A673 (cell line): ENCODE results near the gene OR6P1. TPM values are rescaled to one million over a fixed set of nuclear protein-coding genes. Genes with fewer than 3 reads are reported as not detected.

Source experiments
- BruUV-seq: library from RNA; stranded (reverse); fragments of 400-500 nt; replicated peaks from 2 replicates; lab custom pipeline; 2021; lab: Mats Ljungman, UMichigan
- CTCF ChIA-PET: fragments of 300-600 bp; sonication (Branson Sonifier 250); formaldehyde crosslinking; loops from one replicate; lab custom pipeline; 2022; ENCODE audit warnings: antibody characterized with exemption; lab: Charles Lee
- POLR2A ChIA-PET: fragments of 300-600 bp; sonication (Branson Sonifier 250); formaldehyde crosslinking; loops from one replicate; lab custom pipeline; 2022; ENCODE audit warnings: antibody characterized with exemption; ENCODE audit not compliant: low non-redundant PET; lab: Charles Lee
- DNase-seq: peaks from one replicate; pipeline ENCODE4 v3.0.0-alpha.2; 2015; ENCODE audit warnings: low spot score
- H3K27ac ChIP-seq: fragments of 200-600 bp; sonication (generic); 2 replicates; pipeline ENCODE4 v1.5.1; 2016; ENCODE audit warnings: mixed run types, low read depth, mild to moderate bottlenecking, mixed read lengths, antibody characterized with exemption, low read length; ENCODE audit not compliant: poor library complexity, severe bottlenecking
- H3K27me3 ChIP-seq: fragments of 200-600 bp; sonication (generic); replicated peaks from 2 replicates; pipeline ENCODE4 v1.6.1; 2017; ENCODE audit warnings: mixed run types, low read depth, mild to moderate bottlenecking, mixed read lengths, antibody characterized with exemption, low read length; ENCODE audit not compliant: insufficient read depth, poor library complexity
- H3K36me3 ChIP-seq: fragments of 200-600 bp; sonication (generic); 2 replicates; pipeline ENCODE4 v1.6.1; 2016; ENCODE audit warnings: mixed run types, mild to moderate bottlenecking, mixed read lengths, antibody characterized with exemption, low read length; ENCODE audit not compliant: insufficient read depth, poor library complexity, severe bottlenecking
- H3K4me1 ChIP-seq: fragments of 200-600 bp; sonication (generic); 2 replicates; pipeline ENCODE4 v1.6.1; 2017; ENCODE audit warnings: mixed run types, mild to moderate bottlenecking, mixed read lengths, antibody characterized with exemption, low read length; ENCODE audit not compliant: insufficient read depth, poor library complexity, severe bottlenecking
- H3K4me3 ChIP-seq: fragments of 200-600 bp; sonication (generic); 2 replicates; pipeline ENCODE4 v1.5.1; 2016; ENCODE audit warnings: low read depth, mixed run types, mild to moderate bottlenecking, mixed read lengths, low read length; ENCODE audit not compliant: poor library complexity, severe bottlenecking
- H3K9me3 ChIP-seq: fragments of 200-600 bp; sonication (generic); 2 replicates; pipeline ENCODE4 v1.6.1; 2016; ENCODE audit warnings: mixed run types, low read depth, mild to moderate bottlenecking, mixed read lengths, antibody characterized with exemption, low read length; ENCODE audit not compliant: poor library complexity, severe bottlenecking
- CTCF ChIP-seq: fragments of 300-800, 200-600 bp; sonication (generic); conservative IDR thresholded peaks from 2 replicates; pipeline ENCODE4 v1.5.1; 2017; ENCODE audit warnings: low read depth, mild to moderate bottlenecking, antibody characterized with exemption, low read length, moderate library complexity, mixed read lengths
- EZH2 ChIP-seq: fragments of 200-600 bp; sonication (generic); IDR thresholded peaks from 2 replicates; pipeline ENCODE4 v1.6.1; 2017; ENCODE audit warnings: borderline replicate concordance, low read depth, mild to moderate bottlenecking, mixed read lengths, antibody characterized with exemption, low read length; ENCODE audit not compliant: poor library complexity, severe bottlenecking
- intact Hi-C: fragments of 100-400 bp; cut with micrococcal nuclease; formaldehyde crosslinking; loops from one replicate; pipeline ENCODE4 v1.10.0; 2022; ENCODE audit not compliant: unreplicated experiment
- total RNA-seq: library from RNA; stranded (reverse); gene quantifications from 2 replicates; pipeline ENCODE4 v1.2.3, GENCODE V29; 2021

The OR6P1 gene
- total RNA-seq, 1 experiment from 2014 or later, result not detected

GRCh38 chr1:158520021-158520420 is 50.4 kb downstream of the OR6P1 start:
- BruUV-seq, result no TSS peak
- no peaks in the 10 kb centered on the region for H3K4me1 ChIP-seq
- no peak overlapping the region for H3K4me3 ChIP-seq
- H3K9me3 ChIP-seq, result no peaks in the 10 kb centered on the region
- no peaks in the 10 kb centered on the region for H3K36me3 ChIP-seq
- intact Hi-C loops, result no loop called here
- no peak overlapping the region for H3K27ac ChIP-seq
- peaks cover 40% of the 10 kb centered on the region for H3K27me3 ChIP-seq
- CTCF ChIA-PET, result no interaction called here
- DNase-seq, result no peak
- TF ChIP-seq EZH2 (no peak), CTCF (no peak)
- POLR2A ChIA-PET, result no interaction called here

GRCh38 chr1:158516966-158517365 is 53.4 kb downstream of the OR6P1 start:
- no peaks in the 10 kb centered on the region for H3K36me3 ChIP-seq
- BruUV-seq, result no TSS peak
- no peak overlapping the region for H3K27ac ChIP-seq
- H3K9me3 ChIP-seq, result no peaks in the 10 kb centered on the region
- H3K27me3 ChIP-seq, result peaks cover 27% of the 10 kb centered on the region
- intact Hi-C loops, result no loop called here
- POLR2A ChIA-PET, result no interaction called here
- DNase-seq, result no peak
- CTCF ChIA-PET, result no interaction called here
- H3K4me1 ChIP-seq, result no peaks in the 10 kb centered on the region
- no peak overlapping the region for H3K4me3 ChIP-seq
- no peak for TF ChIP-seq EZH2

Other genes with a start within 250 kb of the OR6P1 start
- not detected in 2 replicates for gene CD1B, start 239.0 kb downstream of the OR6P1 start, total RNA-seq
- gene CD1E, start 216.7 kb downstream of the OR6P1 start, total RNA-seq, result not detected in 2 replicates
- not detected in 2 replicates for gene OR10T2, start 171.1 kb downstream of the OR6P1 start, total RNA-seq
- not detected in 2 replicates for gene OR10K2, start 144.3 kb downstream of the OR6P1 start, total RNA-seq
- gene OR10K1, start 108.7 kb downstream of the OR6P1 start, total RNA-seq, result not detected in 2 replicates
- gene OR10R2, start 98.4 kb downstream of the OR6P1 start, total RNA-seq, result not detected in 2 replicates
- gene OR6Y1, start 16.2 kb downstream of the OR6P1 start, total RNA-seq, result not detected in 2 replicates
- gene OR10X1, start 9.3 kb upstream of the OR6P1 start, total RNA-seq, result not detected in 2 replicates
- gene OR10Z1, start 34.7 kb upstream of the OR6P1 start, total RNA-seq, result not detected in 2 replicates
- not detected in 2 replicates for gene SPTA1, start 116.1 kb upstream of the OR6P1 start, total RNA-seq
- not detected in 2 replicates for gene OR6K2, start 130.1 kb upstream of the OR6P1 start, total RNA-seq
- gene OR6K3, start 150.1 kb upstream of the OR6P1 start, total RNA-seq, result not detected in 2 replicates
- not detected in 2 replicates for gene OR6K6, start 184.1 kb upstream of the OR6P1 start, total RNA-seq
- not detected in 2 replicates for gene OR6N1, start 201.6 kb upstream of the OR6P1 start, total RNA-seq
- gene OR6N2, start 210.6 kb upstream of the OR6P1 start, total RNA-seq, result not detected in 2 replicates